Muscle of back (tissue), 13 donors: ENCODE data around the gene ZNF239. TPM values are rescaled to one million over a fixed set of nuclear protein-coding genes. Genes with fewer than 3 reads are reported as not detected.
A peak's percentile ranks its signal among the peaks of the same experiment; 100 is the strongest.
"Not testable (repeated sequence)": the region's sequence is repeated elsewhere in the genome, so short reads cannot be mapped to it uniquely, and the experiment has no call there.

Experiments
- DNase-seq, 3 donors: peaks; one replicate each; pipeline versions ENCODE4 v3.0.0 to v3.0.0-alpha.2; 2013
- long read RNA-seq, 9 donors: transcript quantifications; one replicate each; lab custom pipeline, GENCODE V29; 2026
- polyA plus RNA-seq, 10 donors: library from polyadenylated mRNA; unstranded; fragments of 120-200 nt; gene quantifications; one replicate each; pipeline ENCODE4 v1.2.1, GENCODE V29; 2013; ENCODE audit not compliant: insufficient read length in 10 of 10

ZNF239 gene
- 1 to 10 TPM; 5.5 to 9.3 (median 7.6) TPM for polyA plus RNA-seq
- long read RNA-seq, donor 1, partial matches to known transcripts = 0 of 1 reads
- long read RNA-seq, donor 1, other reads (novel, unspliced or antisense) = 0 of 1 reads
- long read RNA-seq, donor 2, partial matches to known transcripts = 0 of 1 reads
- long read RNA-seq, donor 2, other reads (novel, unspliced or antisense) = 0 of 1 reads
- long read RNA-seq, donor 3 = 0 reads
- long read RNA-seq, donor 4, partial matches to known transcripts = 0 of 1 reads
- long read RNA-seq, donor 4, other reads (novel, unspliced or antisense) = 0 of 1 reads
- long read RNA-seq, donor 5 = 0 reads
- long read RNA-seq, donor 6, partial matches to known transcripts = 0 of 3 reads
- long read RNA-seq, donor 6, other reads (novel, unspliced or antisense) = 0 of 3 reads
- long read RNA-seq, donor 7, partial matches to known transcripts = 0 of 2 reads
- long read RNA-seq, donor 7, other reads (novel, unspliced or antisense) = 0 of 2 reads
- long read RNA-seq, donor 8 = 0 reads
- long read RNA-seq, donor 9 = 0 reads

- peak; percentile 83 to 97 (median 91) for DNase-seq
Observed at GRCh38 chr10:43574001-43574892, at the start of gene ZNF239. TSS of gene ZNF239 (minus strand) at chr10:43574616. CDS start at chr10:43558079, 16,537 bp downstream.

GRCh38 chr10:43623351-43623750 lies 48.9 kb upstream of the ZNF239 start:
- peak in 1 of 3 donors; percentile 9 for DNase-seq

- DNase-seq = no peak
Observed at GRCh38 chr10:43622038-43622437, 47.6 kb upstream of the ZNF239 start.

- no peak for DNase-seq
Observed at GRCh38 chr10:43619368-43619767, 45.0 kb upstream of the ZNF239 start.

- no peak for DNase-seq
Observed at GRCh38 chr10:43616697-43617370, 42.4 kb upstream of the ZNF239 start.

- DNase-seq = no peak
Observed at GRCh38 chr10:43610636-43611035, 36.2 kb upstream of the ZNF239 start.

GRCh38 chr10:43607199-43607573 lies 32.8 kb upstream of the ZNF239 start:
- no peak for DNase-seq

GRCh38 chr10:43606323-43607198 lies 32.1 kb upstream of the ZNF239 start, which contains the start of gene ZNF485:
TSS of gene ZNF485 (plus strand) at chr10:43606438. CDS start at chr10:43607051, 613 bp downstream.
- DNase-seq = peak; percentile 54 to 89 (median 74)

- DNase-seq = no peak
Observed at GRCh38 chr10:43605850-43606322, 31.5 kb upstream of the ZNF239 start.

- not testable (repeated sequence) for DNase-seq
Observed at GRCh38 chr10:43601576-43601975, 27.2 kb upstream of the ZNF239 start.

GRCh38 chr10:43599333-43599732 lies 24.9 kb upstream of the ZNF239 start:
- no peak for DNase-seq

- peak; percentile 9 to 34 (median 20) for DNase-seq
Observed at GRCh38 chr10:43598446-43598845, 24.0 kb upstream of the ZNF239 start.

- peak in 1 of 3 donors; percentile 8 for DNase-seq
Observed at GRCh38 chr10:43596546-43596945, 22.1 kb upstream of the ZNF239 start.

GRCh38 chr10:43595739-43596298 lies 21.4 kb upstream of the ZNF239 start:
- DNase-seq = no peak

GRCh38 chr10:43594944-43595589 lies 20.7 kb upstream of the ZNF239 start:
- peak; percentile 10 to 52 (median 38) for DNase-seq

GRCh38 chr10:43591303-43591904 lies 17.0 kb upstream of the ZNF239 start:
- no peak for DNase-seq

GRCh38 chr10:43586730-43587115 lies 12.3 kb upstream of the ZNF239 start:
- DNase-seq = not testable (repeated sequence)

GRCh38 chr10:43585981-43586729 lies 11.7 kb upstream of the ZNF239 start:
- no peak for DNase-seq
